HG03558 (cell line): ENCODE measurements around the gene NEUROG3.

ENCODE experiments used
- ATAC-seq: cut with Tn5 transposase; IDR thresholded peaks from one replicate; pipeline ENCODE4 v1.9.1; 2021; ENCODE audit warnings: moderate number of reproducible peaks; ENCODE audit not compliant: unreplicated experiment; ENCODE audit errors: extremely low read depth

The NEUROG3 gene, protein sequence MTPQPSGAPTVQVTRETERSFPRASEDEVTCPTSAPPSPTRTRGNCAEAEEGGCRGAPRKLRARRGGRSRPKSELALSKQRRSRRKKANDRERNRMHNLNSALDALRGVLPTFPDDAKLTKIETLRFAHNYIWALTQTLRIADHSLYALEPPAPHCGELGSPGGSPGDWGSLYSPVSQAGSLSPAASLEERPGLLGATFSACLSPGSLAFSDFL

DNA sequence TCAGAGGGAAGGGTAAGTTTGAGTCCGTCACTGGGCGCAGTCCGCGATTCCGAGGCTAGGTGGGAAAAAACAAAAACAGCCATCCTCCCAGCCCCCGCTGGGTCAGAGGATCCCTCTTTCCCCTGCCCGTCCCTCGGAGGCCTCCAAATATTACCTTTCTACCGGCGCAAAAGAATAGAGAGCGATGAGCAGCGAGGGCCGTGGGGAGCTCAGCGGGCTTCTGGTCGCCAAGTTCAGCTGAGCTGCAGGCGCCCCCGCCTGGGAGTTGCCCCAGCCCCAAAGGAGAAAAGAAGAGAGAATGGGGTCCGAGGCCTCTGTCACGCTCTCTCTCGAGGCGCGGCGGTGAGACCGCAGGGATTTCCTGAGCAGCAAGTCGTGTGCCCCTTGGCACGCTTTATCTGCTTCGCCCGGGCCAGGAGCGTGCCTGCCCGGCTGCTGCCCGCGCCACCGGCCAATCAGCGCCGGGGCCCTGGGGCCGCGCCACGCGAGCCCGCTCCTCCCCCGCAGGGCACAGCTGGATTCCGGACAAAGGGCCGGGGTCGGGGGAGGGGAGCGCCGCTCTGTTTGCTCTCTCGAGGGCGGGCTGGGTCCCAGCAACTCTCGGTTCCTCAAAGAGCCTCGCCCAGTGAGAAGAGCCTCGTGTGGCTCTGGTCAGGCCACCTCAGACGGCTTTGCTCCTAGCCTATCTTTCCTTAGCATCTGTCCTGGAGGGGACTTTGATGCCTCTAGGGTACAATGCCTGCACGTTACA, at the start of gene NEUROG3:
TSS of gene NEUROG3 (minus strand) at position 367 of the 751 bp plus-strand sequence. CDS start 379 bp downstream, outside the sequence.
- ATAC-seq = no peak

GRCh38 chr10:69620625-69621024, 47.4 kb upstream of the NEUROG3 start:
- ATAC-seq = no peak

GRCh38 chr10:69619626-69620025, 46.4 kb upstream of the NEUROG3 start:
- no peak for ATAC-seq

DNA sequence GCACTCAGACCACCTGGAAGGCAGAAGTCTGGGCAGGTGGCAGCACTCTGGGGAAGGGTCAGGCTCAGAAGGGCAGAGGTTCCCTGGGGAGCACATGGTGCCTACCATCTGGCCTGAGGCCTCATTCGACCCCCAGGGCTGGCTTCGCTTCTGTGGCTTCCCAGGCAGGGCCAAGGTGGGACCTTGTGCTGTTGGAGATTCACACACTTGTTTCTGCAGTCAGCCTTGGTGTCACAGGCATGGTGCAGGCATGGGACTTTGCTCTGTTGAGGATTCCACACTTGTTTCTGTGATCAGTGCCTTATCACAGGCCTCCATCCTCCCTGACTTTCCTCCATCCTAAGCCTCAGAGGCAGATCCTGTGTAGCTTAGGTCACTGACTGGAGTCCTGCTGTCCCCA, 45.5 kb upstream of the NEUROG3 start:
- ATAC-seq = no peak

GRCh38 chr10:69616358-69616757, 43.1 kb upstream of the NEUROG3 start:
- no peak for ATAC-seq

DNA sequence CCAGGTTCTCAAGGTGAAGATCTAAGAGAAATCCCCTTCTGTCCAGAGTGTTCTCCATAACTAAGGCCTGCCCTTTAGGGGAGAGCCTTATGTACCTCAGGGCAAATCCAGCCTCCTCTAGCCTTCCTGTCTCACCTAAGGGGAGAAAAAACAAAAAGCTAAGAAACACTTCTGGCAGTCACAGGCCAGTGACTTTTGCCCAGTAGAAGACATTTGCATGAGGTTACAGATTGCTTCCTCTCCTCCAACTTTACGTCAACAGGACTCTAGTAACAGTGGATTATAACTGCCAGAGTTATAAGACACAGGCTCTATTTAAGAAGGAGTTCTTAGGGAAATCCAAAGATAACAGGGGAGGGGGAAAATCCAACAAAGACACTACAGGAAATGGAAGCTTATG, 40.9 kb upstream of the NEUROG3 start:
- no peak for ATAC-seq

- ATAC-seq = no peak
Measured at GRCh38 chr10:69612760-69613159, 39.5 kb upstream of the NEUROG3 start.

- ATAC-seq = no peak
Measured at GRCh38 chr10:69609077-69609476, 35.9 kb upstream of the NEUROG3 start.

GRCh38 chr10:69600761-69601330, 27.6 kb upstream of the NEUROG3 start:
- no peak for ATAC-seq

DNA sequence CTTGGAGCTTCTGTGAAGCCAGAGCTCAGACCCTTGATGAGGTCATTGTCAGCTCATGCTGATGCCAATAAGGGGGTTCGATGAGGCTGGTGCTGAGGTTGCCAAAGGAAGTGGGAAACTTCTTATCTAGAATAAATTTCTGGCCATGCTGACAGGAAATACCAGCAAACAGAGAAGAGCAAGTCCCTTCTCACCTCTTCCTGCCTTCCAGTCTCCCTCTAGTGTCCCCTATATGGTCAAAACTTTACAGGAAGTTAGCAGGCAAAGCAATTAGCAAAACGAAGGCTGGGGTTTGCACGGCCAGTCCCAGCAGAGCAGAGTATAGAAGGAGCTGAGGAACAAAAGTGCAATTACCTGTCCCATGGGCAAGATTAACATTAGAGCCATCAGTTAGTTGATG, 15.1 kb upstream of the NEUROG3 start:
- no peak for ATAC-seq

DNA sequence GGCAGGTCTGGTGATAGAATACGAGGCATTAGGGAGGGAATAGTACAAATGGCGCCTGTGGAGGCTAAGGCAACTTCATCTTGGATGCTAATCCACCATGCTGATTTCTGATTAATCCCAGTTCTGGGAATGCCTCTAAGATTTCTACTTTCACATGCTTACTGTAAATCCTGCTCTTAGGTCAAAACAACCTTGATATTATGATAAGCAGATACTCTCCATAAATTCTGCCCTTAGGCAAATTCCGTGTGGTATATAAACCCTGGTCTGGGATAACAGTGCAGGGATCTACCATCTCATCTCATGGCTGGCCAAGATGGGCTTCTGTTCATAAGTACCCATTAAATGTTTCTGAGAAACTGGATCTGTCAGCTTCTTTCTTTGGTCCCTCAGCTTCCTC, 11.4 kb upstream of the NEUROG3 start:
- no peak for ATAC-seq

DNA sequence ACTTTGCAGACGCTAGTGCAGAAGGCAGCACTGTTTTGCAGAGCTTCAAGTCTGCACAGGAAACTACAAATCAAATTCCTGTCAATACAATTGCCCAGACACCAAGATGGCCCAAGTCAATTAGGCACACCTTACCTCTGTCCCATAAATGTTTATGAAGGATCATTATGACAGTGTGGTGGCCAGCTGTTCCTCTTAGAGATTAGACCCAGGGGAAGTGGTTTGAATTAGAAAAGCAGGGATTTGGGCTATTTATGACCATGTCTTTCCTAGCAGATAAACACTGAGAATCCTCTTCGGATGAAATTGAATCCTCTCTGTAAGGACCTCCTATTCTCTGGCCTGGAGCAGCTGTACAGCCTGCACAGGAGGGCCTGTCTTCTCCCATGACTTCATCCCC, 9.9 kb upstream of the NEUROG3 start:
- no peak for ATAC-seq

- ATAC-seq = no peak
Measured at GRCh38 chr10:69580435-69580834, 7.2 kb upstream of the NEUROG3 start.

GRCh38 chr10:69579464-69580060, 6.3 kb upstream of the NEUROG3 start:
- no peak for ATAC-seq

- ATAC-seq = no peak
Measured at GRCh38 chr10:69578508-69578991, 5.3 kb upstream of the NEUROG3 start.

DNA sequence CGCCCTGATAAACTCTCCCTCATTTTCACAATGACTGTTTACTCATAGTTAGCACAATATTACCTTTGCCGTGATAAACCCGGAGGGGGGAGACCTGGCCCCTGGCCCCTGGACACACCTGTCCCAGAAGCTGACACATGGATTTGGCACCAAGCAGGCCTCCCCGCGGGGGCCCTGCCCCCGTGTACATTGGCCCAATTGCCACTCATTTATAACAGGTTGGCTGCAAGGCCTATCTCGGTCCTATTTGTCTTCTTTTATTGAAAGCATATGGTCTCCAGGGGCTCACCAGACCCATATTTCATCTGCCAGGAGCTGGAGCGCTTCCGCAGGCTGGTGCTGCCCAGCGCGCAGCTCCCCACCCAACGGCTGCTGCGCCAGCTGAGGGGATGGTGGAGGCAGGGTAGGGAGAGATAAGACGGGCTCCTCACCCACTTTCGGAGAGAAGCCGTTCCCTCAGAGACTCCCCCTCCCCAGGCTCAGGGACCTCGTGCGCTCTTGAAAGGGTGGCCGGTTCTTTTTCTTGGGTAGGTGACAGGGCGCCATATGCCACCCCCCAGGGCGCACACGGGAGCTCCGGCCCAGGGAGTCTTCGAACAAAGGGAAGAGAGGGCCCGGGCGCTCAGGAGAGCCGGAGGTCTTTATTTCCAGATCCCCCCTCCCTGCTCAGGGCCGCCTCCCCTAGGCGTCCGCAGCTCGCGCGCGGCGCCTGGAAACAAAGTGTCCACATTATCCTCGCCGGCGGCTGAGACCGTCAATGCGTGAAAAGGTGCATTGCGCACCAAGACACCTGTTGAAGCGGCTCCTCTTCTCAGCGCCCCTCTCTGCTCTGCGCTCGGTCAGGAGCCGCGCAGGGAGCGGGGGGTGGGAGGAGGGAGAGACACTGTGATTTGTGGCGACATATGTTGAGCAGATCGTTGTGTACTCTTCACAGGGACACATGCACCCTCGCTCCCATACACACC, 4.3 kb upstream of the NEUROG3 start:
- ATAC-seq = no peak

GRCh38 chr10:69576334-69577011, 3.3 kb upstream of the NEUROG3 start:
- no peak for ATAC-seq

DNA sequence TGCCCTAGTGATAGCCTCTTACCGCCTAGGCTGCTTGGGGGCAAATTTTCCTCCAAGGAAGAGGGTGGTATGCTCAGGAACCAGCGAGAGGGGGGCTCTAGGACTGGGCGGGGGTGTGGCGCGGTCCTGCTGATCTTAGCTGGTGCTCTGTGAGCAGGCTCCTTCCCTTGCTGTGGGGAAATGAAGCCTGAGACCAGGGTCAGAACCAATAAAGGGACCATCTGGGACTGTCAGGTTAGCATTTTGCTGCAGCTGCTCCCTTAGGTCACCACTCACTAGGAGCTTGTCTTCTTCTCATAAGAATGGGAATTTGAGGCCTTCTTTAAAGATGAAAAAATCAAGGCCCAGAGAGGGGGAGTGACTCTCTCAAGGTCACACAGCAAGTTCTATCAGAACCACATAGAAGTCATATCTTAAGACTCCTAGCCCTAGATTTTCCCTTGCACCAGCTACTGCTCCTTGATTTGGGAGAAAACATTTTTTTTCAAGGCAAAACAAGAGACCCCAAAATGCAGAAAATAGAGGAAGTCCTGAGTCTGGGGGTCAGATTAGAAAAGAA, 2.0 kb upstream of the NEUROG3 start:
- ATAC-seq = no peak

DNA sequence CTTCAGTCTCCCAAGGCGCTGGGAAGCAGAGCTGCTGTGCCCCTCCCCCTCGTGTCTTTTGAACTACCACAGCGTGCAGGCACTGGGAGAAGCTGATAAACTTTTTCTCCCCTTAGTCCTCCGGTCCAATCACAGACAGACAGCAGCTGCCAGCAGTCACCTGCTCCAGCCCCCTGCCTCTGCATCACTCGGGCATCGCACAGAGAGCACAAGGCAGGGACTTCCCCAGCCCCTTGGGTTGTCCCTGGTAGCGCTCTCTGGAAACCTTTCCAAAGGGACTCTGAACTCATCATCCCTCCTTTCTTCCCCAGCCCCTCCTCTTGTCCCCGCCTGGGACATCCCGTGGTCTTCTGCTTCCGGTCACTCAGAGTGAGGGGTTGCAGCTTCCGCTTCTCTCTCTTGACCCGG, 1.4 kb upstream of the NEUROG3 start:
- no peak for ATAC-seq
